Measurements from ENCODE around the gene CCDC60.

The CCDC60 gene, protein sequence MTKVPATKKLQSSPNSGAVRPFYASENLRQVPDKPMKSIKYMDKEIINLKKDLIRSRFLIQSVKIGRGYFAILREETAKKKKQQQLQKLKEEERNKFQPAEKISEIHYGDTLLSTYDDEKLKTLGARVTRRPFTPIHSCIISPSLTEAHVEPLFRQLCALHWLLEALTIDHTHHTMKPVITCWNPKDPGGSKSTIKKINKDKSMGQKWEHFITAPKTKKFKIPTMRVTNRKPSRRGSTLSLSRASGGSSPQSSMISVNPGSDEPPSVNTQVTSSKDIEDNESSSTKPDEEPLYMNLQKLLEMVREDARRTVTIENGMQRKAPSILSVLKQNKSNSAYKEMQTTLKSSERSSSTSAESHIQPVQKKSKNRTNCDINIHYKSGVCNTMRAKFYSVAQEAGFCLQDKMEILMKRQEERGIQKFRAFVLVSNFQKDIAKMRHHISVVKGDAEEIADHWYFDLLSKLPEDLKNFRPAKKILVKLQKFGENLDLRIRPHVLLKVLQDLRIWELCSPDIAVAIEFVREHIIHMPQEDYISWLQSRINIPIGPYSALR

GRCh38 chr12:119334430-119335170, at the start of gene CCDC60:
Gene CCDC60, plus strand, starts transcription at chr12:119334729. Its CDS starts 448 bp downstream, at chr12:119335177.
- peak; percentile 34 for DNase-seq

GRCh38 chr12:119288576-119288975, 46.0 kb upstream of the CCDC60 start:
- DNase-seq = no peak

DNA sequence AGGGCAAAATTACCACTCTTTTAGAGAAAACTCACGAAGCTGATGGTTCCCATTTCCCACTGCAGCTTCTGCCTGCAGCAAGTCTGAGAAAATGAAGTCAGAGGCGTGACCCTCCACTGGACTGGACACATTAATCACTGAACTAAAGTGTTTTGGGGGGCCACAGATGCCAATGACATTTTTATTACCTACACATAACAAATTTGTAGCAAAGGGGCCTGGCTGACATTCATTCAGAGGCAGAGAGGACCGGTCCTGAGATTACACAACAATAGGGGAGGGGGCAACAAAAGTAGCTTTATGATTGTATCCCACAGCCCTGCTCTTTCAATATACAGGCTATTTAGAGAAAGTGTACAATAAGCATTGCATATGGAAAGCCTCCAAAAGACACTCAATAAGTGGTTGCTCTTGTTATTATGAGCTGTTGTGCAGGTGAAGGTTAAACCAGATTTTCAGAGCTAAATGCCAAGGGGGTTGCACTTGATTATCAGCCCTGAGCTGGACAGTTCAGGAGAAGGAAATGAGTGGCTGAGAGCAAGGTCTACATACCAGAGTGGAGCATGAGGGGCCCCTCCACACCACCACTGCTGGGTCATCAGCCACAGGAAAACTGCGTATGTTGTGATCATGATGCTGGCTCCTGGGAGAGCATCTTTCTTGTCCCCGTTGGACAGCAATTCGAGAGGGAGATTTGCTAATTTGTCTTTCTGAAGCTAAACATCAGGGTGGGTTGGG, 41.5 kb upstream of the CCDC60 start:
- DNase-seq = no peak

- no peak for DNase-seq
Measured at GRCh38 chr12:119294211-119294610, 40.3 kb upstream of the CCDC60 start.

GRCh38 chr12:119296535-119296934, 38.0 kb upstream of the CCDC60 start:
- DNase-seq = no peak

- DNase-seq = no peak
Measured at GRCh38 chr12:119299130-119299529, 35.4 kb upstream of the CCDC60 start.

DNA sequence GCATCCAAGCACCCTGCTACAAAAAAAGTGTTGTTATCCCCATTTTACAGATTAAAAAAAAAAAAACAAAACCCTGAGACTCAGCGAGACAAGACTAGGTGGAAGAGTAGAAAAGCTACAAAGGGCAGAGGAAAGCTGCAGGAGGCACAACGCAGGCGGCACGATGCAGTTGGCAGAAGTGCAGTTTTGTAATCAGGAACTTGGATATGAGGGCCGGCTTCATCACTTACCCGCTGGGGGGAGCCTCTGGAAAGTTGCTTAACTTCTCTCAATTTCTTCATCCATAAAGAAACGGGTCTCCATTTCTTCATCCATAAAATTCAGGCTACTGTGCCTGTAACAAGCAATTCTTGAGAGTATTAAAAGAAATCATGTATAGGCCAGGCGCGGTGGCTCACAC, 33.1 kb upstream of the CCDC60 start:
- no peak for DNase-seq

GRCh38 chr12:119302451-119303080, 32.0 kb upstream of the CCDC60 start:
- DNase-seq = no peak

DNA sequence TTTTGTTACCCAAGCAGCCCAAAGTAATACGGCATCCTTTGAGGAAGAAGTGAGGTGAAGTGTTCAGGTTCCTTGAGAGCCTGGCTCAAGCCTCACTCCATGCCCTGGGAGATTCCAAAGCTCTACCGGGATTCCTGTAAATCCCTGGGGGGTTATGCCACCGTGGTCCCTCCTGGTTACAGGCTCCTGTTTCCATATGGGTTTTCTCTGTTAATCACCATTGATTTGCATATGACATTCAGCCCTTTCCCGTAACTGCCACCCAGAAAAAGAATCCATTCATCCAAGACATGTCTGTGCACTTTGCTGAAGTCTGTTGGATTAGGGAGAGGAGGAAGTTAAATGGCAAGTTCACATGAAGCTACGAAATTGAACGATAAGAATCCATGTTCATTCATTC, 27.9 kb upstream of the CCDC60 start:
- DNase-seq = no peak

DNA sequence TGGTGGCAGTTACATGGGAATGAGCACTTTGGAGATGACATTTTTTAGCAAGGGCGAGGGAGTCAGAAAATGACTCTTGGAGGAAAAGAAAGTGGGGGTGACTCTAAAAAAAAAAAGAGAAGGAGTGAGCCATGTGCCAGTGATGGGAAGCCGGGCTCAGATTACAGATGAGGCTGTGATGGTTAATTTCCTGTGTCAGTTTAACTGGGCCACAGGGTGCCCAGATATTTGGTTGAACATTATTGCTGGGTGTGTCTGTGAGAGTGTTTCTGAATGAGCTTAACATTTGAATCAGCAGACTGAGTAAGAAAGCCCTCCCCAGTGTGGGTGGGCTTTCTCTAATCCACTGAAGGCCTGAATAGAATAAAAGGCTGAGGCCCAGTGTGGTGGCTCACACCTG, 26.8 kb upstream of the CCDC60 start:
- DNase-seq = no peak

GRCh38 chr12:119308708-119309456, 25.6 kb upstream of the CCDC60 start:
- no peak for DNase-seq

DNA sequence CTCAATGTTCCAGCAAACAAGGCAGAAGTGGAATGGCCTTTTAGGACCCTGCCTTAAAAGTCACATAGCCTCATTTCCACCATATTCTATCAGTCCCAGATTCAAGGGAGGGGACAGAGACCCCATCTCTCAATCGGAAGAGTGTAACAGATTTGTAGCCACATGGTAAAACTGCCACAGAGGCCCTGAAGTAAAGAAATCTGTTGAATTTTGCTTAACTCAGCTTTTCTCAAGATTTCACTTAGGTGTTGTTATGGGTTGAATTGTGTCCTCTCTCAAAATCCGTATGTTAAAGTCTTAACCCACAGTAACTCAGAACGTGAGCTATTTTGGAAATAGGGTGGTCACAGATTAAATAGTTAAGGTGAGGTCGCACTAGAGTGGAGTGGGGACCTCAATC, 22.7 kb upstream of the CCDC60 start:
- no peak for DNase-seq

GRCh38 chr12:119312904-119313303, 21.6 kb upstream of the CCDC60 start:
- DNase-seq = no peak

GRCh38 chr12:119314290-119314689, 20.2 kb upstream of the CCDC60 start:
- no peak for DNase-seq

GRCh38 chr12:119319638-119320037, 14.9 kb upstream of the CCDC60 start:
- no peak for DNase-seq

GRCh38 chr12:119320678-119321077, 13.9 kb upstream of the CCDC60 start:
- DNase-seq = no peak

DNA sequence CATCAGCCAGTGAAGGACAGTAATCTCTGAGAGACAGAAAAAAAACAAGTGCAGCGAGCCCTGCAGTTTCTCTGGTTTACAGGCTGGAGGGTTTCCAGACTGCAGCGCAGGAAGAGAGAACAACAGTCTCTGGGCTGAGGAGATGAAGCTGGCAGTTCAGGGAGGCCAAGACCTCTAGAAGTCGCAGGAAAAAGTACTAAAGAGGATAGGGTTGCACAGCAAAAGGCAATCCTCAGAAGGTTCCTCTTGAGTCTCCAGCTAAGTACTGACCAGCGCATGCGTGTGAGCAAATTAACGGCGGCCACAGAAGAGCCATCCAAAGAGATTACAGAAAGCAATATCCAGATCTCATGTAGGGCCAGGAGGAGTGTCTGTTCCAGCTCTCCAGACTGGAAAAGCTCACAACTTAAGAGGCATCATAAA, 12.2 kb upstream of the CCDC60 start:
- no peak for DNase-seq

- no peak for DNase-seq
Measured at GRCh38 chr12:119325813-119326212, 8.7 kb upstream of the CCDC60 start.

GRCh38 chr12:119326341-119326740, 8.2 kb upstream of the CCDC60 start:
- no peak for DNase-seq

DNA sequence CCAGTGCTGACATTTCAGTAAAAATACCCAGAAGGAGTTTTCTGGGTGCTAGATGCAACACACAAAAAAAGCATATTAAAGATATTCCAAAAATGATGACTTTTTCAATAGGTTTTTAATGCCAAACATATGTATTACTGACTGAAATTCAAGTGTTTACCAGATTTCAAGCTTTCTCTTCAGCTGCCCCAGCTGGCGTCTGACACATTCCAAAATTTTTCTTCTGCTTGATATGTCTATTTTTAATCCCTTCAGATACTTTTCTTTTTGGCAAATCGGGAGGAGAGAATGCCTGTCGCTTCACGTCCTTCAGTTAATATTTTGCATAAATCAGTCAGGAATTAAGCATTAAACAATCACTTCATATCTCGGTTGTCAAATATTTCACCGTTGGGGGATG, 7.1 kb upstream of the CCDC60 start:
- DNase-seq = no peak

- DNase-seq = peak; percentile 22
Measured at GRCh38 chr12:119328111-119328510, 6.4 kb upstream of the CCDC60 start.
